NCI-H2227 treated with DMSO at 0.1 percent for 48 hours (cell line): ENCODE data around the gene DNASE2B.

Experiments used
- DNase-seq: peaks from one replicate; lab custom pipeline; 2025; lab: John Stamatoyannopoulos, UW

DNASE2B gene

GRCh38 chr1:84374991-84375696, 23.1 kb upstream of the DNASE2B start:
- no peak for DNase-seq

DNA sequence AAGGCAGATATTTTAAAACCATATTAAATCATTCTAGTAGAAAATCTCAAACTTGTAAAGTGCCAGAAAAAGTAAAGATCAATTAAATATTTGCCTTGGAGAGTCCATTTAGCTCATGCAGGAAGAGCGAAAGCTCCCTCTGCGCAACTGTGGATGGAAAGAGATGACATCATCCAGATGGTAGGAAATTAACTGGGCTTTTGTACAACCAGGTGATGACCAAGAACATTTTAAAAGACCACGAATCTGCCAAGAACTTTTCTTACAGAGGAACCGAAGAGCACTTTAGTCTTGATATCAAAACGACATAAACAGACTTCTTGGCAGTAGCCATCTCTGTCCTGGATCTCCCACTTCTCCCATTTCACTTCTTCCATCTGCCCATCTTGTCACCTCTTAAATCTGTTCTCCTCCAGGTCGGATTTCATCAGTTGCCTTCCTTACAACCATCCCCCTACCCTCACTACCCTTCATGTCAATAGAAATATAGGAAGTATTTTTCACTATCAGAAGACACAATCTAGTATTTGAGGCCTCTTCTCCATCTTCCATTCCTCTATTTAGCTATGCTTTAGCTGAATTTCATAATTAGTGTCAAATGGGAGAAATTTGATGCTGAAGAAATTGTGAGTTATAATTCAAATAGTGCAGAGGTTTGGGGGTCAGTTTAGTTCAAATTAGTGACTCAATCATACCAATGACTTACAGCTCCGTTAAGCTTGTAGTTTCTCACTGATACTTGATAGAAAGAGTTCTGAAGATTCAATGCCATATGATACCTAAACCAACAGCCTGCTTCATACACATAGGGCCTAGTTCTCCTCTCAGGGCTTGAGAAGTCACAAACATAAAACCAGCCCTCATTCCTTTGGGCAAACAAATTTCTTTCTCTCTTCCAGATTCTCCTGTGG, 22.0 kb upstream of the DNASE2B start:
- DNase-seq: no peak

DNA sequence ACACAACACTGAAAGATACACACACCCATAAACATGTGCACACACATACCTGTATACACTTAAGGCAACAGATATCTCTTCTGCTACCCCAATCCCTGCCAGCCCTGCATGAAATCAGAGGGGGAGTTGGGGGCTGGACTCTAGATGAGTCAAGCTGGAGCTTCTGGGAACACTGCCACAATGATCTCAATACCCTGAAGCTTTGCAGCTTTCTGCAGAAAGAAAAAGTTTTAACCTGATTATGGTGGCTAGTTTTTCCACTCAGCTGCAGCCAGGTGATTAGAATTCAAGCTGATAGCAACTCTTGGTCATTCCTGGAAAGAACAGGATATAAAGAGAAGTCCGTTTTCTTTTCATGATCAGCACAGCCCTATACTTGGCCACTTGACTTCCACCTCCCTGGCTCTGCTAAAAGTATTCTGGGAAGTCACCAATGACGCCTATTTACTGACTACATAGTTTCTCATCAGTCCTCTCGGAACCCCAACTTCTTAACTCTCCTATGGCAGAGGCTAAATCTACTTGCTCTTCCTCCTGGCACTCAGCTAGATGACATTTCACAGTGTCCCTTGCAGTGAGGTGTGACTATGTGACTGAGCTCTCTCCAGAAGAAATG, 20.7 kb upstream of the DNASE2B start:
- no peak for DNase-seq

- DNase-seq: no peak
These were observed 19.0 kb upstream of the DNASE2B start for GRCh38 chr1:84379138-84379916.

DNA sequence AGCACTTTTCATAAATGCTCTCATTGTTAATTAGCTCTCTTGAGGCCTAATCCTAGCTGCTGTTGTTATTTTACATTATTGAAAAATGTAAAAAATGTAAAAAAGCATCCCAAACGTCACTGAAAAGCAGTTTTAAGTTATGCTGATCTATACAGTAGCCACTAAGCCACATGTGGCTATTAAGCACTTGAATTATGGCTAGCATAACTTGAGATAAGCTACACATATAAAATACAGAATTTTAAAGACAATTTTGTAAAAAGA, 18.4 kb upstream of the DNASE2B start:
- DNase-seq: no peak

DNA sequence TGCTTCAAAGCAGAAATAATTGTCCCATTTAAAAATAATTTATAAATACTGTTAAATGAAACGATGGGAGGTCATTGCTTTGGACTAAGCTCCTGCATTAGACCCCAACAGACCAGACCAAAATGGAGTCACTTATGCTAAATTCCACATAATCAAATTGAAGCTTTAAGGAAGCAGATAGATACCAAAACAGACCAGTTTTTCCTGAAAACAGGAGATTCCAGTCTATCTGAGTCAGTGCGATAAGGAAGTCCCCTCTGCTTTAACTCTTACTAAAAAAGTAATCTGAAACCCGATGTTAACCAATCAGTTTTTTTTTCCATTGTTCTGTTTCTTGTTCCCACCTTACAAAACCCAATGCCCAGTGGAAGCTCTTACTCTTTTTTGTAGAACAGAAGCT, 16.2 kb upstream of the DNASE2B start:
- DNase-seq: no peak

DNA sequence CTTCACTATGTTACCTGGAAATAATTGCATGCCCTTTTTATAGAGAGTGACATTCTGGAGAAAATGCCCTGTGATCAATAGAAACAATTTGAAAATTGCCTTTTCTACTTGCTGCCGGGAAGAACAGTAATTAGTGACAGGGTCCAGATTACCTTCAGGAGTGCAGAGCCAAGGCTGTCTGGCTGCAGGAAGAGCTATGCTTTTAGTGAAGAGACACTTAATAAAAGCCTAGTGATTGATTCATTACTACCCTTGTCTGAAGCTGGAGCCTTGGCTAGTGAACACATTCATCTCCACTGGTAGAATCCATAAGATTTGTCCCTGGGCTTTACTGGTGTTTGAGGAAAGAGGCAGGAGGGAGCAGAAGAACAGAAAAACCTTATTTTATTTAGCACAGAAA, 12.9 kb upstream of the DNASE2B start:
- DNase-seq: peak; percentile 71

DNA sequence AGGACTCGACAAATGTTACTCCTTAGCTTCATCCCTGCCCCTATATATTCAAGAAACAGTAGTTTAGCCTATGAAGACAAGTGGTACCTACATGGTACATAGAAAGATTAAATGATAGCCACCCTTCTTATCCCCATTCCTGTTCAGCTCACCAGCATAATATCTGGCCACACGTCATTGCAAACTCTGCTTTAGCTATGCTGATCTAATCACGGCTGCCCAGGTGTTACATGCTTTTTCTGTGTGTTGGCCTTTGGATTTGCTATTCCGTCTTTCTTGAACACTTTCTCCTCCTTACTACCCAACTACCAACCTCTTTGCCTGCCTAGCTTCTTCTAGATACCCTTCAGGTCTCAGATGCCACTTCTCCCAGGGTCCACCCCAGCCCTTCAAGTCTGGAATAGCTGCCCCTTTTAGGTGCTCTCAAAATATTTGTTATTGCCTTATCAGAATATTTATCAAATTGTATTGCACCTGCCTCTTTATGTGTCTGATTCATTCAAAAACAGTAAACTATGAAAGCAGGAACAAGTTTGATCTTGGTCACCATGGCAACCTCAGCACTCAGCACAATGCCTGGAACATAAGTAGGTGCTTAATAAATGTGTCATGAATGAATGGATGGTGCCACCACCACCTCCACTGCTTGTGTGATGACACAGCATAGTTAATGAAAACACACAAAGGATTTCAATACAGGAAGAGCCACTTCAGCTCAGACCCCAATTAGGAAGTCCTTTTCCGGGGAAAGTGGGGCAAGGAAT, 11.4 kb upstream of the DNASE2B start:
- no peak for DNase-seq

GRCh38 chr1:84387480-84388163, 10.7 kb upstream of the DNASE2B start:
- no peak for DNase-seq

GRCh38 chr1:84390226-84390625, 8.1 kb upstream of the DNASE2B start:
- no peak for DNase-seq

GRCh38 chr1:84401156-84401555, 2.9 kb downstream of the DNASE2B start:
- no peak for DNase-seq

GRCh38 chr1:84402060-84402459, 3.8 kb downstream of the DNASE2B start:
- no peak for DNase-seq

DNA sequence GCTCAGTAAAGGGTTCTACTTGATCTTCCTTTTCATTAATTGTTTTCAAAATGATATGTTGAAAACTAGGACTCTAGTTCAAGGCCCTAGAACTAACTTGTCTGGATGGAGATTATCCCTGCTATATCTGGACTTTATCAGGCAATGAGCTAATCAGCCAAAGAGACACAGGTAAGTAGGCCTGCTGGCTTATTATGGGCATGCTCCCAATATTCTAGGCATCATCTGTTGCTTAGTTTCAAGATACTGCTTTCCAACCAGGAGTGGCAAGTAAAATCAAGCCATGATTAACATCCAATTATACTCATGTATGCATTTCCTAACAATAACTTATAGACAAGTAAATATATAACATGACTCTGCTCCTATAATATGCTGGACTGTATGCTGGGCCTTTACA, 4.2 kb downstream of the DNASE2B start:
- DNase-seq: no peak

DNA sequence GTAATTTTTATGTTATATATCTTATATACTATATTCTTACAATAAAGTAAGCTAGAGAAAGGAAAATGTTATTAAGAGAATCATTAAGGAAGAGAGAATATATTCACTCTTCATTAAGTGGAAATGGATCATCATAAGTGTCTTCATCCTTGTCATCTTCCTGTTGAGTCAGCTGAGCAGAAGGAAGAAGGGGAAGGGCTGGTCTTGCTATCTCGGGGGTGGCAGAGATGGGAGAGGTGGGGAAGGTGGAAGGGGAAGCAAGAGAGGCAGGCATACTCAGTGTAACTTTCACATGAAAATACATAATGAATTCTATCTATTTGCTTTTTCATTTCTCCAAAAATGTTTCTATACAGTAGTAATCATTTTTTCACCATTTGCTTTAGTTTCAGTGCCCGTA, 5.1 kb downstream of the DNASE2B start:
- no peak for DNase-seq

DNA sequence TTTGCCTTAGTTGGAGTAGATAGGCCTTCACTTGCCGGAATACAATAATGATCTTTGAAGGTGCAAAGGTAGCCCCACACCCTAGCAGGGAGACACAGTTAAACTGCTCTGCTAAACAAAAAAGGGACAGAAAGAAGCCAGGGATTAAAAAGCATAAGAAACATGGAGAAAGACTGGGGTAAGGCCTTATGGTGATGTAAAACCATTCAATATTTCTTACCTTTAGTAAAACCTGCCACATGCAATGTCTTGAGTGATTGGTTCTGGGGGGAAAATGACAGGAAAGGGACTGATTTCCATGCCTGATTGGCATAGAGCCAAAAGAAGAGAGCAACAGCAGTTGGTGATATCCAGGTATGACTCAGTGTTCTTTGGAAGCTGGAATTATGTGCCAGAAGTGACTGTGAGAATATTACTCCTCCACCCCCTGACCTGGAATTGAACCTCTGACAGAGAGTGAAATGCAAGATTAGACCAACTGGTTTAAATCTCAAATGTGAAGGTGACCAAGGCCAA, 8.1 kb downstream of the DNASE2B start:
- DNase-seq: peak; percentile 19

- no peak for DNase-seq
These were observed 9.2 kb downstream of the DNASE2B start for GRCh38 chr1:84407524-84407923.

DNA sequence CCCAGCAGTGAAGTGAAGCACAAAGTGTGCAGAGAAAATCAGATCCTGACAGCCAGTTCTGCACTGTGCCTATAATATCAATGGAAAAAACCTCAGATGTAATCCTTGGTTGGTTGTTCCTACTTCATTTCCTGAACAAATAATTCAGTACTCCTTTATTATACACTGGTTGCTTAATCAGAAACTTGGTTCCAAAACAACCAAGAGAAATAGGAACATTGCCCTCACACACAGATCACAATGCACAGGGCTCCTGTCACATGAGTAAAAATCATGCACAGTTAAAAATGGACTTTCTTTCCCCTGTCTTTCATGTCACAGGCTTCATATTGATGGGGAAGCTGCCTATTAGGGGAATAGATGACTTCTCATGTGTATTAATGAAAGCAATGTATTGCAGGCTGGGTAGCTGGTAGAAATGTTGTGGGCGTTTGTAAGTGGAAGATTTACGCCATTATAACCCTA, 9.7 kb downstream of the DNASE2B start:
- no peak for DNase-seq

GRCh38 chr1:84409888-84410287, 11.6 kb downstream of the DNASE2B start:
- no peak for DNase-seq

- DNase-seq: no peak
These were observed 12.2 kb downstream of the DNASE2B start for GRCh38 chr1:84410328-84411095.
